Breast epithelium (tissue), 4 donors: Measurements from ENCODE around the gene CYB5A. TPM values are rescaled to one million over a fixed set of nuclear protein-coding genes. Genes with fewer than 3 reads are reported as not detected.

Source experiments
- DNase-seq, 2 donors: peaks; one replicate each; pipeline ENCODE4 v3.0.0-alpha.2; 2019; ENCODE audit warnings: low spot score in 2 of 2
- H3K27ac ChIP-seq, 2 donors: fragments of 200-600 bp; sonication (generic) in 1 of 2; one replicate each; pipeline ENCODE4 v1.5.1; 2016 to 2019; ENCODE audit warnings: mild to moderate bottlenecking in 1 of 2
- H3K27me3 ChIP-seq, 2 donors: fragments of 200-600 bp; sonication (generic) in 1 of 2; one replicate each; pipeline versions ENCODE4 v1.5.1 to v1.6.0; 2017 to 2019; ENCODE audit warnings: control low read depth in 1 of 2, mild to moderate bottlenecking in 1 of 2
- H3K36me3 ChIP-seq: fragments of 200-600 bp; one replicate; pipeline ENCODE4 v1.5.1; 2019
- H3K4me1 ChIP-seq, 2 donors: fragments of 200-600 bp; sonication (generic); one replicate each; pipeline ENCODE4 v1.5.1; 2016 to 2019; ENCODE audit warnings: control low read depth in 1 of 2
- H3K4me3 ChIP-seq, 3 donors: fragments of 200-600 bp; sonication (generic); 1 replicate in 2 of 3; 2 replicates in 1 of 3; pipeline ENCODE4 v1.5.1; 2016 to 2019; ENCODE audit warnings: mild to moderate bottlenecking in 3 of 3, moderate library complexity in 2 of 3
- H3K9me3 ChIP-seq, 2 donors: fragments of 200-600 bp; sonication (generic) in 1 of 2; one replicate each; pipeline ENCODE4 v1.5.1; 2016 to 2019; ENCODE audit warnings: control low read depth in 1 of 2
- POLR2A ChIP-seq: fragments of 450-650 bp; IDR thresholded peaks from one replicate; pipeline ENCODE4 v1.6.1; 2016; ENCODE audit warnings: antibody characterized with exemption, mild to moderate bottlenecking, moderate library complexity
- POLR2AphosphoS5 ChIP-seq, 3 donors: sonication (generic); formaldehyde crosslinking; IDR thresholded peaks; one replicate each; pipeline ENCODE4 v1.6.1; 2017; ENCODE audit warnings: antibody characterized with exemption in 3 of 3
- intact Hi-C: fragments of 100-400 bp; cut with DNase I; formaldehyde crosslinking; loops from one replicate; pipeline ENCODE4 v1.15.1; 2023; ENCODE audit warnings: low total_unique reads
- total RNA-seq, 3 donors: library from RNA; depleted of rRNA; stranded (reverse); fragments of >200 nt; gene quantifications; one replicate each; pipeline ENCODE4 v1.1.0, GENCODE V29; 2016
- TF ChIP-seq, protein P1 (sequence below), 3 donors: fragments of 450-650 bp; IDR thresholded peaks; one replicate each; pipeline ENCODE4 v1.5.1; 2016 to 2017; ENCODE audit warnings: antibody characterized with exemption in 3 of 3, mild to moderate bottlenecking in 3 of 3, moderate library complexity in 3 of 3

The CYB5A gene
- total RNA-seq, 3 donors from 2014 or later = 185 to 646 (median 300) TPM

DNA sequence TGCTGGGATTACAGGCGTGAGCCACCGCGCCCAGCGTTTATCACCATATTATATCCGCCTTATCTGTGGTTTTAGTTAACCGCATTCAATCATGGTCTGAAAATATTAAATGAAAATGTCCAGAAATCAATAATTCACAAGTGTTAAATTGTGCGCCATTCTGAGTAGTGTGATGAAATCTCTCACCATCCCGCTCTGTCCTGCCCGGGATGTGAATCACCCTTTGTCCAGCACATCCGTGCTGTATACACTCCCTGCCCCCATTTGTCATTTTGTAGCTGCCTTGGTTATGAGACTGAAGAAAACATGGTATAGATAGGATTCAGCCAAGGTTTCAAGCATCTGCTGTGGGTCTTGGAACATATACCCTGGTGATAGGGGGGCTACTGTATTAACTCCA lies 72.7 kb downstream of the CYB5A start:
- TF ChIP-seq POLR2A = no peak
- no peaks in the 10 kb centered on the region for H3K36me3 ChIP-seq
- no peak overlapping the region for H3K4me3 ChIP-seq
- DNase-seq = no peak
- intact Hi-C loops = no loop called here
- H3K9me3 ChIP-seq = no peaks in the 10 kb centered on the region
- H3K27me3 ChIP-seq = no peaks in the 10 kb centered on the region
- H3K27ac ChIP-seq = no peak overlapping the region
- peaks cover 0 to 3% of the 10 kb centered on the region in 2 donors for H3K4me1 ChIP-seq

DNA sequence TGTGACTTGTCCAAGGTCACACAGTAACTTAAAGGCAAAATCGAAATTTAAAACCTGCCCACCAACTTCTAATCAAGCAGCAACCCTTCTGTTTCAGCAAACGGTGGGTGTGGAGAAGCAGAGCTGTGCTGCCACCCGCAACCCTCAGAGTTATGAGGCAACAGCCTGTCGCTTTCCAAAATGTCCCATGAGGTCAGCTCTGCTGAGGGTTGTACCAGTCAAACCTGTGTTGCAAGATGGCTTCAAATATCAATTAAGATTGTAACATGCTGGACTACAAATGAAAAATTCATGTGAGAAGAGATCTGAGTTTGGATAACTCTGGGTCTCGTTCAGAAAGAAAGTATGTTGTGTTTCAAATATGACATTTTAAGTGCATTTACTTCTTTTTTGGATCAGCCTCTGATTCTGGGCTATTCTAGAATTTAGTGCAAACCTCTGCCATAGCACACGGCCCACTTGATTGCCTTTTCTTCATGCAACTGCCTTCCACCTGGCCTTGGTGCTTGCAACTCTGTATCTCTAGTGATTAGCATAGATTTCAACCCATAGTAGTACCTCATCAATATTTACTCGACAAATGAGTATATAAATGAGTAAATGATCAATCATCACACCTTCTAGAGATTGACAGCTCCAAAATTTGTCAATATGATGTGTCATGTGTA lies 74.2 kb downstream of the CYB5A start:
- H3K27me3 ChIP-seq = no peaks in the 10 kb centered on the region
- TF ChIP-seq POLR2A = no peak
- TF ChIP-seq, protein P1, sequence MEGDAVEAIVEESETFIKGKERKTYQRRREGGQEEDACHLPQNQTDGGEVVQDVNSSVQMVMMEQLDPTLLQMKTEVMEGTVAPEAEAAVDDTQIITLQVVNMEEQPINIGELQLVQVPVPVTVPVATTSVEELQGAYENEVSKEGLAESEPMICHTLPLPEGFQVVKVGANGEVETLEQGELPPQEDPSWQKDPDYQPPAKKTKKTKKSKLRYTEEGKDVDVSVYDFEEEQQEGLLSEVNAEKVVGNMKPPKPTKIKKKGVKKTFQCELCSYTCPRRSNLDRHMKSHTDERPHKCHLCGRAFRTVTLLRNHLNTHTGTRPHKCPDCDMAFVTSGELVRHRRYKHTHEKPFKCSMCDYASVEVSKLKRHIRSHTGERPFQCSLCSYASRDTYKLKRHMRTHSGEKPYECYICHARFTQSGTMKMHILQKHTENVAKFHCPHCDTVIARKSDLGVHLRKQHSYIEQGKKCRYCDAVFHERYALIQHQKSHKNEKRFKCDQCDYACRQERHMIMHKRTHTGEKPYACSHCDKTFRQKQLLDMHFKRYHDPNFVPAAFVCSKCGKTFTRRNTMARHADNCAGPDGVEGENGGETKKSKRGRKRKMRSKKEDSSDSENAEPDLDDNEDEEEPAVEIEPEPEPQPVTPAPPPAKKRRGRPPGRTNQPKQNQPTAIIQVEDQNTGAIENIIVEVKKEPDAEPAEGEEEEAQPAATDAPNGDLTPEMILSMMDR (IDR thresholded peaks at IDR 0.05) = no peak
- TF ChIP-seq POLR2AphosphoS5 (IDR thresholded peaks at IDR 0.05) = no peak
- intact Hi-C loops = no loop called here
- no peaks in the 10 kb centered on the region for H3K9me3 ChIP-seq
- H3K4me3 ChIP-seq = no peak overlapping the region
- DNase-seq = peak in 1 of 2 donors; percentile 42
- no peak overlapping the region for H3K27ac ChIP-seq
- peaks cover 0 to 3% of the 10 kb centered on the region in 2 donors for H3K4me1 ChIP-seq
- H3K36me3 ChIP-seq = no peaks in the 10 kb centered on the region

DNA sequence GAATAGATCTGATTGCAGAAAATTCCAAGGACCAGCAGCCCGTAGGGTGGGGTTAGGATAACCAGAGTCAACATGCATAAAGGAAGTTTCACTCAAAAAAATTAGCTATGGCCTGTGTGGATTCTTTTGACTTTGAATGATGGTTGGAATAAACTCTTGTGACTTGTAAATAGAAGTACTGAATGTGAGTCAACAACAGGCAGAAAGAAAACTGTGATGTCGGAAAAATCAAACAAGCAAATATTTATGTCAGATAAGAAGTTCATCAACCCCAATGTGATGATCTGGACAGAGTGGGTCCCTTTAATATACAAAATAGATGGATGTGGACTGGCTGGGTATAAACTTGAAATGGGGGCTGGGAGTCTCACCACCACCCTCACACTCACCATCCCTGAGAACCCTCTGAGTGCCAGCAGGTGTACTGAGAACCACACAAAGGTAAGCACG lies 75.1 kb downstream of the CYB5A start:
- H3K27ac ChIP-seq = no peak overlapping the region
- peaks cover 0 to 3% of the 10 kb centered on the region in 2 donors for H3K4me1 ChIP-seq
- no peak for TF ChIP-seq POLR2AphosphoS5 (IDR thresholded peaks at IDR 0.05)
- no peak overlapping the region for H3K4me3 ChIP-seq
- H3K27me3 ChIP-seq = no peaks in the 10 kb centered on the region
- no peaks in the 10 kb centered on the region for H3K36me3 ChIP-seq
- H3K9me3 ChIP-seq = no peaks in the 10 kb centered on the region
- no peak for DNase-seq
- intact Hi-C loops = no loop called here

DNA sequence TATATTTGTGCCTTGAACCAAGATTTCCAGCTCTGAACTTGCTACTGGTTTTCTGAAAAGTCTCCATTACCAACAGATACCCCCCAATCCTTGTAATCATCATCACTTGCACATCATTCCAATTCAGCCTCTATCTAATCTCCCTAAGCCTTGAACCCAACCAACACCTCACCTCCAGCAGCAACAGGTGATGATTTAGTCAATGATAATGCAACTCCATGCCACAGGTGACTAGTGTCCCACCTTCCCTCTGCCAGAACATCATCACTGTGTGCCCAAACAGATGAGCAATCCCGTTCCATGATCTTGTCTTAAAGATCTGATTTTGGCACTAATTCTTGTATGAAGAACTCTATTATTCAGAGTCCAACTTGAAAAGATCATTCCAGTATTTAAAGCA lies 75.9 kb downstream of the CYB5A start:
- TF ChIP-seq, protein P1 (IDR thresholded peaks at IDR 0.05) = no peak
- no peak for TF ChIP-seq POLR2AphosphoS5 (IDR thresholded peaks at IDR 0.05)
- TF ChIP-seq POLR2A = no peak
- Histone ChIP-seq H3K9me3 (no peaks in the 10 kb centered on the region), H3K27me3 (no peaks in the 10 kb centered on the region), H3K4me3 (no peak overlapping the region), H3K4me1 (peaks cover 0 to 3% of the 10 kb centered on the region in 2 donors), H3K36me3 (no peaks in the 10 kb centered on the region), H3K27ac (no peak overlapping the region)
- intact Hi-C loops = no loop called here
- no peak for DNase-seq

DNA sequence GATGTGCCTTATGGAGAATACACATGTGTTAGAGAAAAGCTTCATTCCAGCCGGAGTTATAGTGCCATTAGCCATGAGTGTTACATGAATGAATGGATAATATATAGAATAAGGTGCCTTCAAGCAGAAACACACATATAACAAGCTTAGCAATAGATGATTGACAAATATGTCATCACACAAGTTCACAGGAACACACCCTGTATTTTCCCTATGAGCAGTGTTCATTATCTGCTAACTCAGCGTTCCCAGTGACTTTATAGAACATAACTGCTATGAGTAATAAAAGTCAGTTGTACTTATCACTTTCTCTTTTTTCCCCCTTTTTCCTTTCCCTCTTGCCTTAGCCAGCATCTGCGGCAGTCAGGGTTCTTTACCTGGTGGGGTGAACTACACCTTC lies 78.3 kb downstream of the CYB5A start:
- intact Hi-C loops = no loop called here
- no peak overlapping the region for H3K27ac ChIP-seq
- no peak for TF ChIP-seq POLR2AphosphoS5 (IDR thresholded peaks at IDR 0.05)
- TF ChIP-seq, protein P1 (IDR thresholded peaks at IDR 0.05) = no peak
- TF ChIP-seq POLR2A = no peak

DNA sequence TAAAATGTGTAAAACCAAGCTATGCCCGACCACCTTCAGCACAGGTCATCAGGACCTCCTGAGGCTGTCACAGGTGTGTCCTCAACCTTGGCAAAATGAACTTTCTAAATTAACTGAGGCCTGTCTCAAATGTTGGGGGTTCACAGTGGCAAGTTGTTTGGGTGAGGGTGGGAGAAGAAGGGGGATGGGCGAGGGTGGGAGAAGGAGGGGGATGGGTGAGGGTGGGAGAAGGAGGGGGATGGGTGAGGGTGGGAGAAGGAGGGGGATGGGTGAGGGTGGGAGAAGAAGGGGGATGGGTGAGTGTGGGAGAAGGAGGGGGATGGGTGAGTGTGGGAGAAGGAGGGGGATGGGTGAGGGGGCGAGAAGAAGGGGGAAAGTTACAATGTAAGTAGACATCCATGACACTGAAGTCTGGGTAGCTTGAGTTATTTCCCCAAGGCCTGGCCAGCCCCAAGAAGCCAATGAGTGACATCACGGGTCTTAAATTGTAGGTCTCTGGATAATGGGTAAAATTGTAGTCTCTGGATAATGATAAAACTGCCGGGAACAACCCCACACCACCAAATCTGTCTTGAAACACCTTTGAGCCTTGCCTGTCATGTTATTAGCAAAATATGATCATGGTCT lies 87.1 kb downstream of the CYB5A start:
- no peaks in the 10 kb centered on the region for H3K9me3 ChIP-seq
- H3K27ac ChIP-seq = no peak overlapping the region
- no peaks in the 10 kb centered on the region for H3K36me3 ChIP-seq
- H3K27me3 ChIP-seq = no peaks in the 10 kb centered on the region
- intact Hi-C loops = no loop called here
- TF ChIP-seq POLR2A = no peak
- TF ChIP-seq, protein P1 (IDR thresholded peaks at IDR 0.05) = no peak
- TF ChIP-seq POLR2AphosphoS5 (IDR thresholded peaks at IDR 0.05) = no peak
- H3K4me3 ChIP-seq = no peak overlapping the region
- DNase-seq = no peak
- H3K4me1 ChIP-seq = no peaks in the 10 kb centered on the region

More for the DNA sequence above, 78.3 kb downstream of the CYB5A start:
- no peak overlapping the region for H3K4me3 ChIP-seq
- no peaks in the 10 kb centered on the region for H3K9me3 ChIP-seq
- H3K36me3 ChIP-seq = no peaks in the 10 kb centered on the region
- no peaks in the 10 kb centered on the region for H3K27me3 ChIP-seq
- DNase-seq = no peak
- H3K4me1 ChIP-seq = peaks cover 0 to 3% of the 10 kb centered on the region in 2 donors
